Right hindlimb (tissue), 1 donor: ENCODE measurements around the gene DPP6.

ENCODE experiments used
- DNase-seq: peaks from one replicate; pipeline ENCODE4 v3.0.0-alpha.2; 2018

Gene DPP6

DNA sequence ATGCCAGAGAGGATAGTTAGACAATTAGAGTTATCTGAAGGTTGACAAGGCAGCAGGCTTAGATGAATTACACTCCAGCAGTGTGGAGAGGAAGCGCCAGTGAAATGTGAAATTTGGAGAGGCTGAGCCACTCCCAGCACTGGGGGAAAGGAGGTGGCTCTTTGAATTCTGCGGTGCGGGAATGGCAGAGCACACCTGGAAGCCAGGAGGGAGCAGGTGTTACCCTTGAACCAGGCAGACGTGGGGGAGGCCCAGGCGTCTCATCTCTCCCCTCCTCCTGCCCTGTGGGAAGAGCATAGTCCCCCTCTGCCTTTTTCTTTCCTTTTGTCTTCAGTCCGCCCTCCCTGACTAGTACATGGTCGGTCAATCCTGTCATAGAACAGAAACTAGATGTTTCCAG lies 203.1 kb downstream of the DPP6 start:
- DNase-seq, result no peak

GRCh38 chr7:154256150-154256549 lies 204.0 kb downstream of the DPP6 start:
- no peak for DNase-seq

DNA sequence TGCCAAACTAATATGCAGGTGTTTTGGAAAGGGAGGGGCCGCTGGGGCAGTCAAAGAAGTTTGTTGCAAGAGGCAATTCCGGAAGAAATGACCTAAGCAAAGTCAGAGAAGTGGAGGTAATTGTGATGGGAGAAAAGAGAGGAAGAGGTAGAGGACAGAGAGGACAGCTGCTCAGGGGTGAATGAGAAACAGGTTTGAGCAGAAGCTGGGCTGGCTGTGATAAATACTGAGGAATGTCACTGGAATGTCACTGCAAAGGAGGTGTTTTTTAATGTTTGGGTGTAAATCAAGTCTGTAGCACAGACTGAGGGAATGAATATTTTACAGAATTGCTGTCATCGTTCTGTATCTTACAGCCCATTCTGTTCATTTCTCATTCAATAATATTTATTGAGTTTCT lies 207.2 kb downstream of the DPP6 start:
- no peak for DNase-seq

DNA sequence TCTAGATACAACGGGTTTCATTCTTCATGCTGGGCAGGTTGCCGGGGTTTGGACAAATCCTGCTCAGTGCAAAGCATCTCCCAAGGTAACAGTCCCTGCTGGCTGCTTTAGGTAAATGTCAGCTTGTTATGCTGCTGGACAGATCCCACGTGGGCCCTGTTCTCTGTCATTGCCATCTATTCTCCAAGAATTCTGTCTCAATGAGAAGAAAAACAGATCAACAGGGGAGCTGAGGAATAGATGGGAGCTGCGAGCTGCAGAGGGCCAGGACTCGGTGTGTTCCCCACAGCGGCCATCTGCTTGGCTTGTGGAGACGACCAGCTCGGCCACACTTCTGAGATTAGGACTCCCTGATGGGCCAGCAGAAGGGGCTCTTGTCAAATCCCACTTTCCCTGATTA lies 235.2 kb downstream of the DPP6 start:
- no peak for DNase-seq

- DNase-seq, result no peak
Observed at GRCh38 chr7:154289119-154289518, 236.9 kb downstream of the DPP6 start.

- no peak for DNase-seq
Observed at GRCh38 chr7:154296443-154296842, 244.2 kb downstream of the DPP6 start.

DNA sequence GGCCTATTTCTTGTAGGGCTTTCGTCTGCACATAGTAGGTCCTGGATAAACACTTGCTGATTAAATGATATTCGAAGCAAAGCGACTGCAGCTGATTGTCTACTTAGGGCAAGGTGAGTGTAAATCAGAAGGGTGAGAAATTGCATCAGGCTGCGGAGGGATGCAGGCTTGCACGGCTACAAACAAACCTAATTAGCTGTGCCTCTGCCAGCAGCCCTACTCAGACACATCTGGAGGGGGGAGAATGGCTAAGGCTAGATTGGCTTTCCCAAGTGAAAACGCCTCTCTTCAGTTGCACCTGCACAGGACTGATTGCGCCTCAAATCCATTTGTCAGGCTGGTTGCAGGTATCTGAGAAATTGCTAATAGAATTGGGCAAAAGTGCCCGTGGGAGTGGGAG lies 247.5 kb downstream of the DPP6 start:
- DNase-seq, result no peak

DNA sequence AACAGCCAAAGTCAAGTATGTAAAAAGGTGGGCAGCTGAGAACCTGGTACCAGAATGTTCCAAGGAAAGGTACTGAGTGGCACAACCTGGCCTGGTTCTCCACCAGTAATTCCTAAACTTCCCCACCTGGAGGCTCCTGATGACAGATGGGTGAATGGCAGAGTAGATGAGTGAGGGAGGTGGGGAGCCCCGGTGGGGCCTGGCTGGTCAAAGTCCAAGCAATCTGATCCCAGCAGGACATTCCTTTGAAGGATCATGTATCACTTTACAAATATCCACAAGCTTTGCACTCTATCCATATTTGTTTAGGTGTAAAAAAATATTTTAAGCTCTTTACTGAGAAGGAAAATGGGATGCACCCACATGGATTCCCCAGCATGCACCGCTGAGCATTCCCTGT lies 250.2 kb downstream of the DPP6 start:
- DNase-seq, result no peak

DNA sequence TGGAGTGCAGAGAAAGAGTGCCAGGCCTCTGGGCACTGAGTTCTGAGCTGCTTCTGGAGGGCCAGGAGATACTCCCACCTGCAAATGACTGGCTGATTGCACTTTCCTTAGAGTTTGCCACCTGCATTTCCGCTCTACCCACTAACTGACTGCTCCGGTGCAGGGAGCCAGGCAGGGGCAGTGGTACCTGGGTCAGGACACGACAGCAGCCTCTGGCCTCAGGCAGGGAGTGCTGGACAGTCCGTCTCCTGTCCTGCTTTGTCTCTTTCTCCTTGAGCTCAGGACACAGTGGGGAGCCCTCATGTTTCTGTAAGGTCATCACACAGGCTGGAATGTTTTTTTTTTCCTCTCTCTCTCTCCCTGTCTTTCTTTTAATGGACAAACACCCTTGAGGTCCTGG lies 252.0 kb downstream of the DPP6 start:
- DNase-seq, result no peak

DNA sequence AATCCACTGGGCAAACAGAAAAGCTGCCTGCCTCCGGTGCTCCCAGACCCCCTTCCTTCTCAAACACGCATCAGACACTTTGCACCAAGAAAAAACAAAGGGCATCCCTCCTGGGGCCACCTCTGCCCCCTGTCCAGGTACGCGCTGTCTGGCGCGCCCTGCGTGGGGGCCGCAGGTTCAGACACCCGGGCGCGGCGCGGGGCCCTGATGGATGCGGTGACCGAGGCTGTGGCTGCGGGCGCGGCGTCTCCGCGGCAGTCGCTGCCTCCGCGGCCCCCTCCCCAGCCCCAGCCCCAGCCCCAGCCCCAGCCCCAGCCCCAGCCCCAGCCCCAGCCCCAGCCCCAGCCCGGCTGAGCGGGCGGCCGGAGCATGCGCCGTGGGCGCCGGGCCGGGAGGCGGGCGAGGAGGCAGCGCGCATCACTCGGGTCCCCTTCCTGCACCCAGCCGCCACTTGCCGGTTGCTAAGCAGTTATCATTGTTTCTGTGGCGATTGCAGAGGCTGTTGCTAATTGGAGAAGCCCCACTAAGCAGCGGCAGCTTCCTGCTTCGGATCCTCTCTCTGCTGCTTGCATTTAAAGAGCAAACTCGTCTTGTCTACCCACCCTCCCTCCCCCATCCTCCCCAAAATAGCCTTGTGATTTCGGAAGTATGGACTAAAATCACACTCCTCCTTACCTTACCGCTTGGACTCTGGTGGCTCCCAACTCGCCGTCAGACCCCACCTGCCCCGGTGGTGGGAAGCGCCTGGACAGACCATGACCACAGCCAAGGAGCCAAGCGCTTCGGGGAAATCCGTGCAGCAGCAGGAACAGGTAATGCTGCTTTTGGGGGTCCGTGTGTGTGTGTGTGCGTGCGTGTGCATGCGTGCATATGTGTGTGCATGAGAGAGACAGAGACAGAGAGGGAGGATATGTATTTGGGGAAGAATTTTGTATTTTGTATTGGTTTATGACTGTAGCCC lies 252.8 kb downstream of the DPP6 start:
- no peak for DNase-seq

DNA sequence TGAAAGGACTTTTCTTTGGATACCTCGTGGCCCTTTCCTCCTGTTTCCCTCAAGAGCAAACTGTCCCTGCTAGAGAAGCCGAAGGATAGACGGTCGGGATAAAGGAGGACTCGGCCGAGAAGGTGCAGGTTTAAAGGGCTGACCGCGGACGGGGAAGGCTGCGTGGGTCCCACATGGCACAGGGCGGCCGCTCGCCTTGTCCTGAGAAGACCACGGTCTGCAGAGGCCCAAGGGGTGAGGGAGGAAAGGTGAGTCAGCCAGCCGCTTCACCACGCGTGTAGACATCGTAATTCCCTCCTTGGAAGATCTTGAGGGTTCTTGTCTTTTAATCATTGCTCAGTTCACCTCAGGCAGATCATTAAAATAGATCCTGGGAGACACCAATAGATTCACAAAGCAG lies 253.8 kb downstream of the DPP6 start:
- DNase-seq, result no peak

- no peak for DNase-seq
Observed at GRCh38 chr7:154308928-154309327, 256.7 kb downstream of the DPP6 start.

DNA sequence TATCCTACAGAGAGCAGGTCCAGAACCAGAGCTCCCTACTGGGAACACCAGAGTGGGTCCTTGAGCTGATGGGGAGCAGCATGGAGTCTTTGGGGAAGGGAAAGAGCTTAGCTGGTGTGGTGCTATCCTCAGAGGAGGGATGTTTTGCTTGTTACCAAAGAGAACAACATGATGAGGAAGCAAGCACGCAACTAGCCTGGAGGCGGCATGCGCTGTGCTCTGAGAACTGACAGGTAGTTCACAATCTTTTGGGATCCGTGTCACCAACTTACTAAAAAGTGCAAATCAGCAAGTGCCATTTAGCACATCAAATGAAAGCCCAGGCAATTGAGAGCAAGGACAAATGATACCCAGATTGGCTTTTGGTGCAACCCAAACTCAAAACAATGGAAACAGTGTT lies 257.9 kb downstream of the DPP6 start:
- DNase-seq, result no peak

- DNase-seq, result no peak
Observed at GRCh38 chr7:154324196-154324595, 272.0 kb downstream of the DPP6 start.

DNA sequence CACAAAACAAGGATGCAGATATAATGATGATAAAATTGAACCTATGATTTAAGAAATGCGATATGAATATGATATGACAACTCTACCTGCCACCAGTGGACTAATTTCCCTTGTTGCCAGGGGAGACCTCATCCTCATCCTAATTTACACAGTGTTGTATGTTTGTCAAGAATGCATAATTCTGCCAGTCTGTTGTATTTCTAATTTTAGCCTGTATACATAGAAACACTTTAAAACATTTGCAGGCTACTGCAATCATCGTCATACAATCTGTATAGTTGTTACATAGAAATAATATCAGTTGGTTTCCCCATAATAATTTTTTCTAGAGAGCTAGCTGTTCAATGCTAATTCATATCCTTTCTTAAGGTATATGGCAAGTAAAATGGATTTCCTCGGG lies 274.2 kb downstream of the DPP6 start:
- DNase-seq, result no peak

DNA sequence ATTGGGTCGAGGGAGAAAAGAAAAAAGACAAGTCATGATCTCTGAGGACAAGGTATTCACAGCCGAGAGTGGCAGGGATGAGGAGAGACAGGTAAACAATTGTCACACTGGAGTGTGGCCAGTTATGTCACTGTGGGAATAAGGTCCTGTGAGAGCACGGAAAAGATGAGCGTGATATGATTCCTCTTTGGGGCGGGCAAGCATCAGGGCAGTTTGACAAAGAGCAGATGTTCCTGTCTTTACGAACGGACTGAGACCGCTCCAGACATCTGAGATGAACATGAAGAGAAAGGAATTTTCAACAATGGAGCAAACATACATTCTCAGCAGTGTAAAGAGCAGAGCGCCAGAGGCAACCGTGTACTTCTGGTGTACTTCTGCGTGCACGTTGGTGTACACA lies 278.1 kb downstream of the DPP6 start:
- no peak for DNase-seq

- DNase-seq, result no peak
Observed at GRCh38 chr7:154332811-154333580, 280.8 kb downstream of the DPP6 start.

GRCh38 chr7:154336295-154336694 lies 284.1 kb downstream of the DPP6 start:
- DNase-seq, result no peak

- DNase-seq, result no peak
Observed at GRCh38 chr7:154338701-154339506, 286.7 kb downstream of the DPP6 start.

DNA sequence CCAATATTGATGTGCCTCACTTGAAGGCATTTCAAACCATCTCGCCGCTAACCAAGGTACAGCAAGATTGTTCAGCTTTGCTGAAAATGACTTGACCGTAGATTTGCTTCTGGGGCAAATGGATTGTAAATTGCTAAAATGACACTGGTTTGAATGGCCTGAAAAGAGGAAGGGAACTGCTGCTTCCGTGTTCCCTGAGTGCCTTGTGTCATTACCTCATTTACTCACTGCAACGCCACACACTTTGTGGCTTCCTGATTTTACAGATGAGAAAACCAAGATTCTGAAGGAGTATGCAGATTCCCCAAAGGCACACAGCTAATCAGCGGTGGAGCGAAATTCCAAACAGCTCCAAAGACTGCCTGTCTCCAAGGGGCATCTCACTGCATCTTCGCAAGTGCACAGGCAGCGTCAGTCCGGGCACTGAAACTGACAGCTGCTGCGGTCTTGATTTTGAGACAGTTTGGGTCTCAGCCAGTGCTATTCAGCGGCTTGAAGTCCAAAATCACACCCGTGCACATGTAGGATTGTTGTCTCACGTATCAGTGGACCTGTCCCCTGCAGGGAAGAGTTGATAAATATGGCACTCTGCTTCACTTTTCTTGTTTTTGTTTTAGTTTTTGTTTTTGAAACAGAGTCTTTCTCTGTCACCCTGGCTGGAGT lies 290.9 kb downstream of the DPP6 start:
- no peak for DNase-seq

- no peak for DNase-seq
Observed at GRCh38 chr7:154343778-154344412, 291.7 kb downstream of the DPP6 start.

DNA sequence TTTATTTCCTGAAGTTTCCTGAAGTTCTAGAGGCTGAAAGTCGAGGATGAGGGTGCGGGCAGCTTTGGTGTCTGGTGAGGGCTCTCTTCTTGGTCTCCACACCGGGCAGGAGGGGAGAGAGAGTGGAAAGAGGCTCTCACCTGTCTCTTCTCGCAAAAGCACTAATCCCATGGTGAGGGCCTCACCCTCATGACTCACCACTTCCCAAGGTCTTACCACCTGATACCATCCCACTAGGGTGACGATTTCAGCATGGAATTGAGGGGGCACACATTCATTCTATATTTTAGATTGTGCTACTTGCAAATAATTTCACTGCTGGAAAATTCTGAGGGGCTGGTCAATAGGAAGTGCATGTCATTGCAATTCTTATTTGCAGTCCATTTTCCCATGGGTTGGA lies 292.9 kb downstream of the DPP6 start:
- DNase-seq, result no peak
